Astrocyte (in vitro differentiated cells and primary cell): ENCODE results near the gene OSBP2. TPM values are rescaled to one million over a fixed set of nuclear protein-coding genes. Genes with fewer than 3 reads are reported as not detected.

Source experiments
- DNase-seq: peaks from one replicate; pipeline ENCODE4 v3.0.0-alpha.2; 2010; ENCODE audit warnings: low read depth
- FAIRE-seq: peaks from 2 replicates; lab custom pipeline; 2011; peaks lifted over from hg19 to GRCh38; lab: Jason Lieb, UNC
- H2AFZ ChIP-seq: 2 replicates; pipeline ENCODE4 v1.6.0; 2012; ENCODE audit warnings: low read depth, low read length, inconsistent platforms
- H3K27ac ChIP-seq: 2 replicates; pipeline ENCODE4 v1.5.1; 2011; ENCODE audit warnings: low read depth, low read length, inconsistent platforms
- H3K27me3 ChIP-seq: 2 replicates; pipeline ENCODE4 v1.6.0; 2011; ENCODE audit warnings: low read length, inconsistent platforms; ENCODE audit not compliant: insufficient read depth
- H3K36me3 ChIP-seq: 2 replicates; pipeline ENCODE4 v1.5.1; 2011; ENCODE audit warnings: low read length, inconsistent platforms; ENCODE audit not compliant: insufficient read depth
- H3K4me1 ChIP-seq: 2 replicates; pipeline ENCODE4 v1.5.1; 2011; ENCODE audit warnings: low read length, inconsistent platforms; ENCODE audit not compliant: insufficient read depth
- H3K4me2 ChIP-seq: 2 replicates; pipeline ENCODE4 v1.6.0; 2012; ENCODE audit warnings: low read length, inconsistent platforms
- H3K4me3 ChIP-seq: 2 replicates; pipeline ENCODE4 v1.5.1; 2011; ENCODE audit warnings: low read depth, mild to moderate bottlenecking, low read length, inconsistent platforms; ENCODE audit not compliant: insufficient read depth
- H3K79me2 ChIP-seq: 2 replicates; pipeline ENCODE4 v1.6.0; 2012; ENCODE audit warnings: mild to moderate bottlenecking, low read length, inconsistent platforms; ENCODE audit not compliant: insufficient read depth
- H3K9ac ChIP-seq: 2 replicates; pipeline ENCODE4 v1.6.0; 2012; ENCODE audit warnings: mild to moderate bottlenecking, low read length, inconsistent platforms
- H3K9me3 ChIP-seq: 2 replicates; pipeline ENCODE4 v1.5.1; 2012; ENCODE audit warnings: low read depth, mild to moderate bottlenecking, low read length, inconsistent platforms; ENCODE audit not compliant: insufficient read depth
- H4K20me1 ChIP-seq: 2 replicates; pipeline ENCODE4 v1.6.0; 2012; ENCODE audit warnings: low read length, inconsistent platforms; ENCODE audit not compliant: insufficient read depth
- H3K27ac Mint-ChIP-seq: one replicate; pipeline ENCODE4 v1.8.0; 2021; ENCODE audit warnings: mild to moderate bottlenecking, mixed read lengths; ENCODE audit not compliant: unreplicated experiment
- H3K27me3 Mint-ChIP-seq: one replicate; pipeline ENCODE4 v1.8.0; 2021; ENCODE audit warnings: low read depth, mixed read lengths; ENCODE audit not compliant: unreplicated experiment
- H3K36me3 Mint-ChIP-seq: one replicate; pipeline ENCODE4 v1.8.0; 2021; ENCODE audit warnings: low read depth, mixed read lengths; ENCODE audit not compliant: unreplicated experiment
- H3K4me1 Mint-ChIP-seq: one replicate; pipeline ENCODE4 v1.8.0; 2021; ENCODE audit warnings: low read depth, mixed read lengths; ENCODE audit not compliant: unreplicated experiment
- H3K4me3 Mint-ChIP-seq: one replicate; pipeline ENCODE4 v1.8.0; 2021; ENCODE audit warnings: mild to moderate bottlenecking, moderate library complexity, mixed read lengths; ENCODE audit not compliant: unreplicated experiment
- H3K9me3 Mint-ChIP-seq: one replicate; pipeline ENCODE4 v1.8.0; 2021; ENCODE audit warnings: mild to moderate bottlenecking, mixed read lengths; ENCODE audit not compliant: unreplicated experiment
- CTCF ChIP-seq: IDR thresholded peaks from 2 replicates; pipeline ENCODE4 v1.5.1; 2011; ENCODE audit warnings: low read depth, mild to moderate bottlenecking, inconsistent platforms, low read length, moderate library complexity; ENCODE audit not compliant: insufficient read depth
- EZH2 ChIP-seq: IDR thresholded peaks from 2 replicates; pipeline ENCODE4 v1.6.1; 2012; ENCODE audit warnings: mild to moderate bottlenecking, low read length, inconsistent platforms; ENCODE audit not compliant: insufficient read depth
- total RNA-seq: library from RNA; stranded (reverse); gene quantifications from 2 replicates; pipeline ENCODE4 v1.2.1, GENCODE V29; 2021

OSBP2 gene
- total RNA-seq, 1 donor from 2014 or later, result 0.48 TPM

GRCh38 chr22:30685178-30685577 is 9.5 kb upstream of the OSBP2 start:
- no peak overlapping the region for H3K27ac Mint-ChIP-seq
- no peaks in the 10 kb centered on the region for H3K79me2 ChIP-seq
- no peaks in the 10 kb centered on the region for H3K36me3 ChIP-seq
- no peaks in the 10 kb centered on the region for H3K4me1 Mint-ChIP-seq
- no peak for TF ChIP-seq EZH2
- no peak for TF ChIP-seq CTCF
- peaks cover 17% of the 10 kb centered on the region for H3K27me3 Mint-ChIP-seq
- no peaks in the 10 kb centered on the region for H3K4me1 ChIP-seq
- no peak overlapping the region for H3K4me3 Mint-ChIP-seq
- H2AFZ ChIP-seq, result no peak overlapping the region
- no peak overlapping the region for H3K4me3 ChIP-seq
- H3K27ac ChIP-seq, result no peak overlapping the region
- no peak overlapping the region for H3K4me2 ChIP-seq
- H3K27me3 ChIP-seq, result no peaks in the 10 kb centered on the region
- FAIRE-seq, result no peak
- H3K9me3 Mint-ChIP-seq, result no peaks in the 10 kb centered on the region
- H3K9ac ChIP-seq, result no peak overlapping the region
- H3K9me3 ChIP-seq, result no peaks in the 10 kb centered on the region
- no peaks in the 10 kb centered on the region for H3K36me3 Mint-ChIP-seq
- no peaks in the 10 kb centered on the region for H4K20me1 ChIP-seq
- no peak for DNase-seq

- H3K4me2 ChIP-seq, result no peak overlapping the region
- Mint-ChIP-seq H3K4me3 (no peak overlapping the region), H3K27me3 (peaks cover 17% of the 10 kb centered on the region), H3K4me1 (no peaks in the 10 kb centered on the region), H3K36me3 (no peaks in the 10 kb centered on the region), H3K27ac (no peak overlapping the region), H3K9me3 (no peaks in the 10 kb centered on the region)
- H3K4me3 ChIP-seq, result no peak overlapping the region
- FAIRE-seq (no peak), DNase-seq (no peak)
- no peak overlapping the region for H3K9ac ChIP-seq
- no peaks in the 10 kb centered on the region for H3K4me1 ChIP-seq
- no peak overlapping the region for H2AFZ ChIP-seq
- TF ChIP-seq CTCF, result no peak
- no peak for TF ChIP-seq EZH2
- H3K36me3 ChIP-seq, result no peaks in the 10 kb centered on the region
- no peaks in the 10 kb centered on the region for H3K79me2 ChIP-seq
- no peaks in the 10 kb centered on the region for H3K27me3 ChIP-seq
- no peak overlapping the region for H3K27ac ChIP-seq
- H4K20me1 ChIP-seq, result no peaks in the 10 kb centered on the region
- H3K9me3 ChIP-seq, result no peaks in the 10 kb centered on the region
Observed at GRCh38 chr22:30687358-30687757, 7.3 kb upstream of the OSBP2 start.

GRCh38 chr22:30689622-30690021 is 5.1 kb upstream of the OSBP2 start:
- Mint-ChIP-seq H3K4me1 (no peaks in the 10 kb centered on the region), H3K27ac (no peak overlapping the region), H3K27me3 (peaks cover 18% of the 10 kb centered on the region), H3K36me3 (no peaks in the 10 kb centered on the region), H3K9me3 (no peaks in the 10 kb centered on the region), H3K4me3 (no peak overlapping the region)
- Histone ChIP-seq H3K36me3 (no peaks in the 10 kb centered on the region), H3K27me3 (no peaks in the 10 kb centered on the region), H3K9me3 (no peaks in the 10 kb centered on the region), H3K27ac (no peak overlapping the region), H3K4me1 (no peaks in the 10 kb centered on the region), H4K20me1 (no peaks in the 10 kb centered on the region), H3K4me3 (no peak overlapping the region), H3K9ac (no peak overlapping the region), H3K79me2 (no peaks in the 10 kb centered on the region), H3K4me2 (no peak overlapping the region), H2AFZ (no peak overlapping the region)
- DNase-seq (no peak), FAIRE-seq (no peak)
- TF ChIP-seq CTCF, result no peak
- TF ChIP-seq EZH2, result no peak
